HG03558 (cell line): ENCODE data around the gene ECT2.
"Not testable (repeated sequence)": the region's sequence is repeated elsewhere in the genome, so short reads cannot be mapped to it uniquely, and the experiment has no call there.

Experiments used
- ATAC-seq: cut with Tn5 transposase; IDR thresholded peaks from one replicate; pipeline ENCODE4 v1.9.1; 2021; ENCODE audit warnings: moderate number of reproducible peaks; ENCODE audit not compliant: unreplicated experiment; ENCODE audit errors: extremely low read depth

The ECT2 gene

GRCh38 chr3:172853005-172853404, 102.5 kb downstream of the ECT2 start:
- no peak for ATAC-seq

GRCh38 chr3:172853921-172854666, 103.6 kb downstream of the ECT2 start:
- no peak for ATAC-seq

- no peak for ATAC-seq
Observed at GRCh38 chr3:172855037-172855436, 104.5 kb downstream of the ECT2 start.

GRCh38 chr3:172856795-172857742, 106.5 kb downstream of the ECT2 start:
- no peak for ATAC-seq

- ATAC-seq, result no peak
Observed at GRCh38 chr3:172859041-172859440, 108.5 kb downstream of the ECT2 start.

GRCh38 chr3:172866726-172867350, 116.3 kb downstream of the ECT2 start:
- ATAC-seq, result not testable (repeated sequence)

GRCh38 chr3:172868582-172869200, 118.2 kb downstream of the ECT2 start:
- no peak for ATAC-seq

- no peak for ATAC-seq
Observed at GRCh38 chr3:172869368-172869771, 118.8 kb downstream of the ECT2 start.

GRCh38 chr3:172869784-172870518, 119.4 kb downstream of the ECT2 start:
- no peak for ATAC-seq
